ENCODE measurements around the gene KCNJ10.

The KCNJ10 gene

DNA sequence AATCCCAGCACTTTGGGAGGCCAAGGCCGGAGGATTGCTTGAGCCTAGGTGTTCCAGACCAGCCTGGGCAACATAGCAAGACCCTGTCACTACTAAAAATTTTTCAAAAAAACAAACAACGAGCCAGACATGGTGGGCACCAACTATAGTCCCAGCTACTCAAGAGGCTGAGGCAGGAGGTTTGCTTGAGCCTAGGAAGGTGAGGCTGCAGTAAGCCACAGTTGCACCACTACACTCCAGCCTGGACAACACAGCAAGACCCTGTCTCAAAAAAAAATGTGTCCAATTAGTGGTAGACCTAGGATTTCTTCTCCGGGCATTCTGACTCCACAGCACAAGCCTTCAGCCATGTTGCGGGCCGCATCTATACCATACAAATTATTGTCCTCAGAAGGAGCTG is 35.2 kb upstream of the KCNJ10 start:
- H3K79me2 ChIP-seq (ENCODE audit: insufficient read depth, low read length), result no peaks in the 10 kb centered on the region
- no peaks in the 10 kb centered on the region for H3K9me3 ChIP-seq (ENCODE audit: insufficient read depth, low read length)
- H3K27me3 ChIP-seq (ENCODE audit: low read length), result no peaks in the 10 kb centered on the region
- peaks cover 3% of the 10 kb centered on the region for H3F3A ChIP-seq (ENCODE audit: insufficient read depth)
- TF ChIP-seq EZH2phosphoT487 (conservative IDR thresholded peaks at IDR 0.05; ENCODE audit: low read length) (no peak), CTCF (IDR thresholded peaks at IDR 0.05; ENCODE audit: insufficient read depth, low read length, poor library complexity, severe bottlenecking) (no peak)
- no peaks in the 10 kb centered on the region for H3K36me3 ChIP-seq (ENCODE audit: low read length)
- no peak overlapping the region for H2AFZ ChIP-seq (ENCODE audit: low read depth, low read length, severe bottlenecking)
- H4K20me1 ChIP-seq (ENCODE audit: low read depth, low read length), result no peaks in the 10 kb centered on the region
- no peak overlapping the region for H3K4me2 ChIP-seq (ENCODE audit: low read depth, low read length, poor library complexity, severe bottlenecking)
- H3K4me3 ChIP-seq (ENCODE audit: insufficient read depth, low read length, poor library complexity, severe bottlenecking), result no peak overlapping the region
- no peak overlapping the region for H3K9ac ChIP-seq (ENCODE audit: low read length)
- no peak overlapping the region for H3K27ac ChIP-seq (ENCODE audit: low read depth, low read length)
- no peaks in the 10 kb centered on the region for H3K9me2 ChIP-seq (replicated peaks; ENCODE audit: insufficient read depth, low read length)

DNA sequence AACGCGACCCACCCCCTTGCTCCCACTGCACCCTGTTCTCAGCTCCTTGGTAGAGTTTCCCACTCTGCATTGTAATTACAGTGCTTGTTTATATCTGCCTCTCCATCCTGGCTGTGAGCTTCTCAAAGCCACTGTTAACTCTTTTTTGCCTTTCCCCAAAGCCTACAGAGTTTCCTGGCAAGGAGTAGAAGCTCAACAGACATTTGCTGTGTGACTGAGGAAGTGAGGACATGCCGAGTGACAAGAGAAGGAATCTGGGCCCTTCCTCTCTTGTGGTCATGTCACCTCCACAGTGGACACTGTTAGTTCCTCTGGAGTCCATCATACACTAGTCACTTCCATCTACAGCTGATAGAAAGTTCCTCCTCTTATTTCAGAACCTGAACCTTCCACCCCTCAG is 34.5 kb upstream of the KCNJ10 start:
- TF ChIP-seq EZH2phosphoT487 (conservative IDR thresholded peaks at IDR 0.05; ENCODE audit: low read length) (no peak), CTCF (IDR thresholded peaks at IDR 0.05; ENCODE audit: insufficient read depth, low read length, poor library complexity, severe bottlenecking) (no peak)
- H3K27me3 ChIP-seq (ENCODE audit: low read length), result no peaks in the 10 kb centered on the region
- no peak overlapping the region for H2AFZ ChIP-seq (ENCODE audit: low read depth, low read length, severe bottlenecking)
- no peak overlapping the region for H3K27ac ChIP-seq (ENCODE audit: low read depth, low read length)
- H3K9me2 ChIP-seq (replicated peaks; ENCODE audit: insufficient read depth, low read length), result no peaks in the 10 kb centered on the region
- H3F3A ChIP-seq (ENCODE audit: insufficient read depth), result peaks cover 6% of the 10 kb centered on the region
- H4K20me1 ChIP-seq (ENCODE audit: low read depth, low read length), result no peaks in the 10 kb centered on the region
- H3K79me2 ChIP-seq (ENCODE audit: insufficient read depth, low read length), result no peaks in the 10 kb centered on the region
- no peaks in the 10 kb centered on the region for H3K36me3 ChIP-seq (ENCODE audit: low read length)
- no peak overlapping the region for H3K9ac ChIP-seq (ENCODE audit: low read length)
- H3K4me3 ChIP-seq (ENCODE audit: insufficient read depth, low read length, poor library complexity, severe bottlenecking), result no peak overlapping the region
- H3K9me3 ChIP-seq (ENCODE audit: insufficient read depth, low read length), result no peaks in the 10 kb centered on the region
- no peak overlapping the region for H3K4me2 ChIP-seq (ENCODE audit: low read depth, low read length, poor library complexity, severe bottlenecking)

GRCh38 chr1:160103658-160104408 is 33.9 kb upstream of the KCNJ10 start:
- H2AFZ ChIP-seq (ENCODE audit: low read depth, low read length, severe bottlenecking), result no peak overlapping the region
- no peaks in the 10 kb centered on the region for H3K9me2 ChIP-seq (replicated peaks; ENCODE audit: insufficient read depth, low read length)

More at GRCh38 chr1:160103658-160104408, 33.9 kb upstream of the KCNJ10 start:
- H3K36me3 ChIP-seq (ENCODE audit: low read length), result no peaks in the 10 kb centered on the region
- H3K27me3 ChIP-seq (ENCODE audit: low read length), result no peaks in the 10 kb centered on the region
- no peak overlapping the region for H3K9ac ChIP-seq (ENCODE audit: low read length)
- H3K4me3 ChIP-seq (ENCODE audit: insufficient read depth, low read length, poor library complexity, severe bottlenecking), result no peak overlapping the region
- H3K4me2 ChIP-seq (ENCODE audit: low read depth, low read length, poor library complexity, severe bottlenecking), result no peak overlapping the region
- H4K20me1 ChIP-seq (ENCODE audit: low read depth, low read length), result no peaks in the 10 kb centered on the region
- TF ChIP-seq CTCF (IDR thresholded peaks at IDR 0.05; ENCODE audit: insufficient read depth, low read length, poor library complexity, severe bottlenecking), result no peak
- no peak for TF ChIP-seq EZH2phosphoT487 (conservative IDR thresholded peaks at IDR 0.05; ENCODE audit: low read length)
- no peaks in the 10 kb centered on the region for H3K9me3 ChIP-seq (ENCODE audit: insufficient read depth, low read length)
- peaks cover 8% of the 10 kb centered on the region for H3F3A ChIP-seq (ENCODE audit: insufficient read depth)
- H3K79me2 ChIP-seq (ENCODE audit: insufficient read depth, low read length), result no peaks in the 10 kb centered on the region
- H3K27ac ChIP-seq (ENCODE audit: low read depth, low read length), result no peak overlapping the region
